Measurements from ENCODE around the gene VPS8.

DNA sequence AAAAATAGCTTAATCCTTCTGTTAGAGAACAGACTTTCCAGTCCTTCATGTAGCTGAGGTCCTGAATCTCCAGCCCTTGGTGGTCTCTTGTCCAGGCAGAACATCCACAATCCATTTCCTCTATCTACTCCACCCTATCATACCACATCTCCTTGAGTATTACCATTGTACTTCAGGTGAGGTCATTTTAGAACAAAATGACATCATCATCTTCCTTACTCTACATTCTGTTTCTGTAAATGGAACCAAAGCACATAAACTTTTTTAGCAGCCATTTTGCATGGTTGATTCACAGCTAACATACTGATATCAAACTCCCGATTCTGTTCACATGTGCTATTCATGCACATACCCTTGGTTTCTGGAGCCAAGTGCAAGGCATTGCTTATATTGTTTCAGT lies 228.5 kb downstream of the VPS8 start:
- TF ChIP-seq, protein P1, sequence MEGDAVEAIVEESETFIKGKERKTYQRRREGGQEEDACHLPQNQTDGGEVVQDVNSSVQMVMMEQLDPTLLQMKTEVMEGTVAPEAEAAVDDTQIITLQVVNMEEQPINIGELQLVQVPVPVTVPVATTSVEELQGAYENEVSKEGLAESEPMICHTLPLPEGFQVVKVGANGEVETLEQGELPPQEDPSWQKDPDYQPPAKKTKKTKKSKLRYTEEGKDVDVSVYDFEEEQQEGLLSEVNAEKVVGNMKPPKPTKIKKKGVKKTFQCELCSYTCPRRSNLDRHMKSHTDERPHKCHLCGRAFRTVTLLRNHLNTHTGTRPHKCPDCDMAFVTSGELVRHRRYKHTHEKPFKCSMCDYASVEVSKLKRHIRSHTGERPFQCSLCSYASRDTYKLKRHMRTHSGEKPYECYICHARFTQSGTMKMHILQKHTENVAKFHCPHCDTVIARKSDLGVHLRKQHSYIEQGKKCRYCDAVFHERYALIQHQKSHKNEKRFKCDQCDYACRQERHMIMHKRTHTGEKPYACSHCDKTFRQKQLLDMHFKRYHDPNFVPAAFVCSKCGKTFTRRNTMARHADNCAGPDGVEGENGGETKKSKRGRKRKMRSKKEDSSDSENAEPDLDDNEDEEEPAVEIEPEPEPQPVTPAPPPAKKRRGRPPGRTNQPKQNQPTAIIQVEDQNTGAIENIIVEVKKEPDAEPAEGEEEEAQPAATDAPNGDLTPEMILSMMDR (IDR thresholded peaks at IDR 0.05) = no peak
- no peak for TF ChIP-seq RNF2 (IDR thresholded peaks at IDR 0.05; ENCODE audit: borderline replicate concordance, low read depth)
- no peak for TF ChIP-seq MAFK (IDR thresholded peaks at IDR 0.05; ENCODE audit: partially characterized antibody)
- no peak for TF ChIP-seq MAZ (IDR thresholded peaks at IDR 0.05; ENCODE audit: borderline replicate concordance, low read depth, low read length)
- TF ChIP-seq, protein P2, sequence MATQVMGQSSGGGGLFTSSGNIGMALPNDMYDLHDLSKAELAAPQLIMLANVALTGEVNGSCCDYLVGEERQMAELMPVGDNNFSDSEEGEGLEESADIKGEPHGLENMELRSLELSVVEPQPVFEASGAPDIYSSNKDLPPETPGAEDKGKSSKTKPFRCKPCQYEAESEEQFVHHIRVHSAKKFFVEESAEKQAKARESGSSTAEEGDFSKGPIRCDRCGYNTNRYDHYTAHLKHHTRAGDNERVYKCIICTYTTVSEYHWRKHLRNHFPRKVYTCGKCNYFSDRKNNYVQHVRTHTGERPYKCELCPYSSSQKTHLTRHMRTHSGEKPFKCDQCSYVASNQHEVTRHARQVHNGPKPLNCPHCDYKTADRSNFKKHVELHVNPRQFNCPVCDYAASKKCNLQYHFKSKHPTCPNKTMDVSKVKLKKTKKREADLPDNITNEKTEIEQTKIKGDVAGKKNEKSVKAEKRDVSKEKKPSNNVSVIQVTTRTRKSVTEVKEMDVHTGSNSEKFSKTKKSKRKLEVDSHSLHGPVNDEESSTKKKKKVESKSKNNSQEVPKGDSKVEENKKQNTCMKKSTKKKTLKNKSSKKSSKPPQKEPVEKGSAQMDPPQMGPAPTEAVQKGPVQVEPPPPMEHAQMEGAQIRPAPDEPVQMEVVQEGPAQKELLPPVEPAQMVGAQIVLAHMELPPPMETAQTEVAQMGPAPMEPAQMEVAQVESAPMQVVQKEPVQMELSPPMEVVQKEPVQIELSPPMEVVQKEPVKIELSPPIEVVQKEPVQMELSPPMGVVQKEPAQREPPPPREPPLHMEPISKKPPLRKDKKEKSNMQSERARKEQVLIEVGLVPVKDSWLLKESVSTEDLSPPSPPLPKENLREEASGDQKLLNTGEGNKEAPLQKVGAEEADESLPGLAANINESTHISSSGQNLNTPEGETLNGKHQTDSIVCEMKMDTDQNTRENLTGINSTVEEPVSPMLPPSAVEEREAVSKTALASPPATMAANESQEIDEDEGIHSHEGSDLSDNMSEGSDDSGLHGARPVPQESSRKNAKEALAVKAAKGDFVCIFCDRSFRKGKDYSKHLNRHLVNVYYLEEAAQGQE (IDR thresholded peaks at IDR 0.05) = no peak
- no peak for TF ChIP-seq CBX8 (IDR thresholded peaks at IDR 0.05)
- no peak for TF ChIP-seq SMC3 (IDR thresholded peaks at IDR 0.05)

Measured in A549 (cell line).